Retina (tissue), 1 donor: ENCODE measurements around the gene UNCX.
A peak's percentile ranks its signal among the peaks of the same experiment; 100 is the strongest.

Experiments
- DNase-seq: peaks from one replicate; pipeline ENCODE4 v3.0.0-alpha.2; 2016

Gene UNCX

GRCh38 chr7:1244700-1245523 is 12.2 kb downstream of the UNCX start:
- peak; percentile 46 for DNase-seq

- peak; percentile 65 for DNase-seq
Measured at GRCh38 chr7:1245524-1246050, 12.9 kb downstream of the UNCX start.

- DNase-seq, result peak; percentile 70
Measured at GRCh38 chr7:1246160-1246870, 13.6 kb downstream of the UNCX start.

- DNase-seq, result peak; percentile 56
Measured at GRCh38 chr7:1246871-1247526, 14.3 kb downstream of the UNCX start.

GRCh38 chr7:1247527-1248041 is 14.9 kb downstream of the UNCX start:
- peak; percentile 81 for DNase-seq

- DNase-seq, result peak; percentile 77
Measured at GRCh38 chr7:1248143-1248915, 15.7 kb downstream of the UNCX start.

GRCh38 chr7:1248916-1249581 is 16.4 kb downstream of the UNCX start:
- no peak for DNase-seq

- peak; percentile 63 for DNase-seq
Measured at GRCh38 chr7:1249731-1250130, 17.1 kb downstream of the UNCX start.

- DNase-seq, result no peak
Measured at GRCh38 chr7:1250901-1251300, 18.2 kb downstream of the UNCX start.

- DNase-seq, result no peak
Measured at GRCh38 chr7:1251796-1252539, 19.3 kb downstream of the UNCX start.

GRCh38 chr7:1252540-1253090 is 19.9 kb downstream of the UNCX start:
- no peak for DNase-seq

GRCh38 chr7:1253681-1254181 is 21.1 kb downstream of the UNCX start:
- no peak for DNase-seq

- DNase-seq, result no peak
Measured at GRCh38 chr7:1254281-1255079, 21.8 kb downstream of the UNCX start.

GRCh38 chr7:1255080-1255816 is 22.6 kb downstream of the UNCX start:
- no peak for DNase-seq

GRCh38 chr7:1255817-1256340 is 23.2 kb downstream of the UNCX start:
- DNase-seq, result peak; percentile 65

GRCh38 chr7:1256621-1257020 is 23.9 kb downstream of the UNCX start:
- DNase-seq, result no peak

- no peak for DNase-seq
Measured at GRCh38 chr7:1257221-1257620, 24.5 kb downstream of the UNCX start.

- DNase-seq, result no peak
Measured at GRCh38 chr7:1257863-1258262, 25.2 kb downstream of the UNCX start.
